ENCODE data around the gene MAST2. TPM values are rescaled to one million over a fixed set of nuclear protein-coding genes. Genes with fewer than 3 reads are reported as not detected.
A peak's percentile ranks its signal among the peaks of the same experiment; 100 is the strongest.

Gene MAST2
- total RNA-seq, 1 donor = 24.2 TPM

DNA sequence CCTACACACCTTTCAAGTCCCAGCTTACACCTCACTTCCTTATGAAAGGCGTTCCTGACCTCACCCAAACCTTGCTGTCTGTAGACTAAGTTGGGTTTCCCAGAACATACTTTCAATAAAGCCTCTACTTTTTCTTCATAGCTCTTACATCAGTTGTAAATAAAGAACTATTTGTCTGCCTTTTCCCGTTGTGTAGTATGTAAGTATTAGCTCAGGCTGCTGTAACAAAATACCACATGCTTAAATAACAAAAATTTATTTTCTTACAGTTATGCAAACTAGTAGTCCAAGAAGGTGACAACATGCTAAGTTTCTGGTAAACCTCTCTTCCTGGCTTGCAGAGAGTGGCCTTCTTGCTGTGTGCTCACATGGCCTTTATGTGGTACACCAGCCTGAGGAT is 86.7 kb downstream of the MAST2 start:
- Histone ChIP-seq H3K79me2 (ENCODE audit: insufficient read depth, low read length) (peaks cover 36% of the 10 kb centered on the region), H3K9me3 (ENCODE audit: low read depth, low read length) (no peaks in the 10 kb centered on the region), H3K27me3 (ENCODE audit: insufficient read depth, low read length) (no peaks in the 10 kb centered on the region), H3K4me3 (ENCODE audit: insufficient read depth, low read length) (no peak overlapping the region), H2AFZ (ENCODE audit: low read length) (no peak overlapping the region), H3K4me2 (ENCODE audit: insufficient read depth, low read length) (no peak overlapping the region), H4K20me1 (ENCODE audit: insufficient read depth, low read length) (peaks cover 2% of the 10 kb centered on the region), H3K4me1 (ENCODE audit: insufficient read depth, low read length) (peaks cover 26% of the 10 kb centered on the region), H3K27ac (ENCODE audit: low read depth, low read length) (no peak overlapping the region), H3K36me3 (ENCODE audit: insufficient read depth, low read length) (no peaks in the 10 kb centered on the region)
- no peak for DNase-seq (ENCODE audit: insufficient read length, low spot score, missing footprints)
- TF ChIP-seq, protein P1, sequence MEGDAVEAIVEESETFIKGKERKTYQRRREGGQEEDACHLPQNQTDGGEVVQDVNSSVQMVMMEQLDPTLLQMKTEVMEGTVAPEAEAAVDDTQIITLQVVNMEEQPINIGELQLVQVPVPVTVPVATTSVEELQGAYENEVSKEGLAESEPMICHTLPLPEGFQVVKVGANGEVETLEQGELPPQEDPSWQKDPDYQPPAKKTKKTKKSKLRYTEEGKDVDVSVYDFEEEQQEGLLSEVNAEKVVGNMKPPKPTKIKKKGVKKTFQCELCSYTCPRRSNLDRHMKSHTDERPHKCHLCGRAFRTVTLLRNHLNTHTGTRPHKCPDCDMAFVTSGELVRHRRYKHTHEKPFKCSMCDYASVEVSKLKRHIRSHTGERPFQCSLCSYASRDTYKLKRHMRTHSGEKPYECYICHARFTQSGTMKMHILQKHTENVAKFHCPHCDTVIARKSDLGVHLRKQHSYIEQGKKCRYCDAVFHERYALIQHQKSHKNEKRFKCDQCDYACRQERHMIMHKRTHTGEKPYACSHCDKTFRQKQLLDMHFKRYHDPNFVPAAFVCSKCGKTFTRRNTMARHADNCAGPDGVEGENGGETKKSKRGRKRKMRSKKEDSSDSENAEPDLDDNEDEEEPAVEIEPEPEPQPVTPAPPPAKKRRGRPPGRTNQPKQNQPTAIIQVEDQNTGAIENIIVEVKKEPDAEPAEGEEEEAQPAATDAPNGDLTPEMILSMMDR (IDR thresholded peaks at IDR 0.05; ENCODE audit: extremely low read depth, low read depth, low read length) = no peak

- Histone ChIP-seq H3K4me3 (ENCODE audit: insufficient read depth, low read length) (no peak overlapping the region), H3K79me2 (ENCODE audit: insufficient read depth, low read length) (peaks cover 30% of the 10 kb centered on the region), H3K9me3 (ENCODE audit: low read depth, low read length) (no peaks in the 10 kb centered on the region), H4K20me1 (ENCODE audit: insufficient read depth, low read length) (peaks cover 2% of the 10 kb centered on the region), H2AFZ (ENCODE audit: low read length) (no peak overlapping the region), H3K4me1 (ENCODE audit: insufficient read depth, low read length) (peaks cover 26% of the 10 kb centered on the region), H3K36me3 (ENCODE audit: insufficient read depth, low read length) (no peaks in the 10 kb centered on the region), H3K4me2 (ENCODE audit: insufficient read depth, low read length) (no peak overlapping the region), H3K27ac (ENCODE audit: low read depth, low read length) (no peak overlapping the region), H3K27me3 (ENCODE audit: insufficient read depth, low read length) (no peaks in the 10 kb centered on the region)
- TF ChIP-seq, protein P1 (IDR thresholded peaks at IDR 0.05; ENCODE audit: extremely low read depth, low read depth, low read length) = no peak
- DNase-seq (ENCODE audit: insufficient read length, low spot score, missing footprints) = no peak
Observed at GRCh38 chr1:45891087-45891486, 87.7 kb downstream of the MAST2 start.

DNA sequence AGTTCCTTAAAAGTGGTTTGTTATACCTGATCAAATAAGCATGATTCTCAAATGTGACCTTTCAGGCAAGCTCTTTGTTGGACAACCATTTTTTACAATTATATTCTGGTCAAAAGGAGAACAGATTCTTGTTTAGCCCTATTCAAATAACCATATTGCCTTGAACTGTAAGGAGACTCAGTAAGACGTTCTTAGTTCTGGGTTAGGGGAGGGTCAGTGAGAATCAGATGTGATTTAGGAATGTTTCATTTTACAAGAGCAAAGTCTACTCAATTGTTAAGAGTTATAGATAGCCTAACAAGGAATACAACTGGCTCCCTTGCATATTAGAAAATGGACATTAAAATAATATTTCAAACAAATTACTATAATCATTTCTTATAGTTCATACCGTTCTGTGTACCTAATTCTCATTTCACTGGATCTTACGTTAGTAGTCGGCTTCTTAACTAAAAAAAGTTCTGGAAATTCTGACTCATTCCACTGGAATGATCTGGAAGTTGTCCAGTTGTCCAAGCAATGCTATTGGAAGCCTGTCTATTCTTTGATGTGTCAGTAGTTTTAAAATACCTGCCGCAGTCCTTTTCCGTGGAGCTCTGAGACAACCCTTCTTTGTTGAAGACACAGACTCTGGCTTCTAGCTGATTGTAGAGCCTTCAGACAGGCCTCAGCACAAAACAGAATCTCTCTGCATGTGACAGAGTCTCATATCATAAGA is 88.8 kb downstream of the MAST2 start:
- Histone ChIP-seq H3K4me3 (ENCODE audit: insufficient read depth, low read length) (peak overlapping the region; percentile 54), H3K27me3 (ENCODE audit: insufficient read depth, low read length) (no peaks in the 10 kb centered on the region), H3K36me3 (ENCODE audit: insufficient read depth, low read length) (no peaks in the 10 kb centered on the region), H2AFZ (ENCODE audit: low read length) (peak overlapping the region; percentile 83), H3K9me3 (ENCODE audit: low read depth, low read length) (no peaks in the 10 kb centered on the region), H3K27ac (ENCODE audit: low read depth, low read length) (peak overlapping the region; percentile 88), H3K79me2 (ENCODE audit: insufficient read depth, low read length) (peaks cover 25% of the 10 kb centered on the region), H3K4me2 (ENCODE audit: insufficient read depth, low read length) (peak overlapping the region; percentile 82), H3K4me1 (ENCODE audit: insufficient read depth, low read length) (peaks cover 21% of the 10 kb centered on the region), H4K20me1 (ENCODE audit: insufficient read depth, low read length) (peaks cover 1% of the 10 kb centered on the region)
- TF ChIP-seq, protein P1 (IDR thresholded peaks at IDR 0.05; ENCODE audit: extremely low read depth, low read depth, low read length) = no peak
- DNase-seq (ENCODE audit: insufficient read length, low spot score, missing footprints) = peak; percentile 73

DNA sequence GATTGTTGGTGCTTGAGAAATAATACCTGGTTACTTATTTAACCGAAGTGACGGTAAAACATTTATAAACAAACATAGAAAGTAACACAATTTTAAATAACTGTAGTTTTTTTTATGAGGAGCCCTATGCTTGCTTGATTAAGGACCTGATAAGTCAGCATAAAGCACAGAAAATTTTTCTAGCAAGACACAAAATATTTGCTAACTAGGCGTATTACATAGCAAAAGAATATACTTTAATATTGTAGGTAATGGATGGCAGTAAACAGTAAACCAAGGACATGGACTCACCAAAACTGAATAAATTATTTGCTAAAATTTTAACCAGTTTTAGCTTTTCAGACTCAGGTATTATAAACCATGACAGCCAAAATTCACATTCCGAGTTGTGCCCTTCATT is 90.9 kb downstream of the MAST2 start:
- H3K27me3 ChIP-seq (ENCODE audit: insufficient read depth, low read length) = no peaks in the 10 kb centered on the region
- no peak overlapping the region for H2AFZ ChIP-seq (ENCODE audit: low read length)
- H3K4me2 ChIP-seq (ENCODE audit: insufficient read depth, low read length) = no peak overlapping the region
- H4K20me1 ChIP-seq (ENCODE audit: insufficient read depth, low read length) = no peaks in the 10 kb centered on the region
- peaks cover 17% of the 10 kb centered on the region for H3K4me1 ChIP-seq (ENCODE audit: insufficient read depth, low read length)
- no peak overlapping the region for H3K27ac ChIP-seq (ENCODE audit: low read depth, low read length)
- H3K4me3 ChIP-seq (ENCODE audit: insufficient read depth, low read length) = no peak overlapping the region
- no peaks in the 10 kb centered on the region for H3K9me3 ChIP-seq (ENCODE audit: low read depth, low read length)
- H3K36me3 ChIP-seq (ENCODE audit: insufficient read depth, low read length) = no peaks in the 10 kb centered on the region
- peaks cover 17% of the 10 kb centered on the region for H3K79me2 ChIP-seq (ENCODE audit: insufficient read depth, low read length)
- no peak for DNase-seq (ENCODE audit: insufficient read length, low spot score, missing footprints)
- TF ChIP-seq, protein P1 (IDR thresholded peaks at IDR 0.05; ENCODE audit: extremely low read depth, low read depth, low read length) = no peak
